Stimulated activated CD8-positive, alpha-beta memory T cell treated with anti-CD3 and anti-CD28 coated beads, Interleukin-12 subunit alpha, Interleukin-12 subunit beta, amount 100 ng/mL, for 1 hour (primary cell): ENCODE results near the gene LCLAT1.
"Not testable (repeated sequence)": the region's sequence is repeated elsewhere in the genome, so short reads cannot be mapped to it uniquely, and the experiment has no call there.

ENCODE experiments used
- DNase-seq: peaks from one replicate; pipeline ENCODE4 v3.0.0-alpha.2; 2020; ENCODE audit warnings: low read depth

LCLAT1 gene

DNA sequence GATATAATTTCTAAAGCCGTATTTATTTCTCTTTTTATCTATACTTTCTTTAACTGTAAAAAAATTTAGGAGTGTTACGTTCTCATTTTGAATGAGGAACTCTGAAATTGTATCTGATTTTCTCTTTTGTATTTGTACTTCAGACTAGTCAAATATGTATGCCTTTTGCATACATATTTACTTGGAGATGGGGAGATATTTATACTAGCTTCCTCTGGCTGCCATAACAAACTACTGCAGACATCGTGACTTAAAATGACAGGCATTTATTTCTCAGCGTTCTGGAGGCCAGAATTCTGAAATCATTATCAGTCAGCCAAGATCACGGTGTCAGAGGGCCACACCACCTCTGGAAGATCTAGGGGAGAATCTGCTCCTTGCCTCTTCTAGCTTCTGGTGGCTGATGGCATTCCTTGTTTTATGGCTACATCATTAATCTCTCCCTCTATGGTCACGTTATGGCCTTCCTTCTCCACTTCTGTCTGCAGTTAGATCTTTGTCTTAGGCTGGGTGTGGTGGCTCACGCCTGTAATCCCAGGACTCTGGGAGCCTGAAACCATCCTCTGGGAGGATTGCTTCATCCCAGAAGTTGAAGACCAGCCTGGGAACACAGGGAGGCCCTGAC is 8.2 kb downstream of the LCLAT1 start:
- no peak for DNase-seq

DNA sequence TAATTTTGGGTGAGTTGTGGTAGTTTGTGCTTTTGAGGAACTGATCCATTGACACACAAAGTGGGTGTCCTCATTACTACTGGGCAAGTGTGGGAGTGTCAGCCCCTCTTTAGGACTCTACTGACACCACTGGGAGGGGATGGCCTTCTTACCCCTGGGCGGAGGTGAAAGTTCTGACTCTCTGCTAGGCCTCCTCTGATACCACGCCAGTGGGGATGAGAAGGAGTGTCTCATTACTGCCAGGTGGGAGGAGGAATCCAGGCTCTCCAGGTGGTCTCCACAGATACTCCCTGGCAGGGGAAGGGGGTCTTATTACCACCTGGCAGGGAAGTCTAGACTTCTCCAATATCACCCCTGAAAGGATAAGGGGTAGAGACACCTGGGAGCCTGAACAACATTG is 9.1 kb downstream of the LCLAT1 start:
- no peak for DNase-seq

DNA sequence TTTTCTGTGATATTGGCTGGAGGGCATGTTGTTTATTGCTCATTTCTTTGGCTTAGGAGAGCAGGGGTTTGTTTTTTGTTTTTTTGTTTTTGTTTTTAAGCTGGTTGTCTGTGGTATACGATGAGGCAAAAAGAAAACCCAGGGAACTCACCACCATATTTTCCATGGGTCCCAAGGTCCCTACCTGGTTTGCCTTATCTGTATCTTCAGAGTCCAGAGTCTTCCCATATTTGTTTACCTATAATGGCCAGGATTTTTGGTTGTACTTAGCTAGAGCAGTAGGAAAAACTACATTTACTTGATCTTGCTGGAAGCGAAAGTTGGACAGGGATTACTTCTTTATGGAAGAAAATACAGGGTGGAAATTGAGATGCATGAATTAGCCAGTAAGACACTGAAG is 9.5 kb downstream of the LCLAT1 start:
- no peak for DNase-seq

DNA sequence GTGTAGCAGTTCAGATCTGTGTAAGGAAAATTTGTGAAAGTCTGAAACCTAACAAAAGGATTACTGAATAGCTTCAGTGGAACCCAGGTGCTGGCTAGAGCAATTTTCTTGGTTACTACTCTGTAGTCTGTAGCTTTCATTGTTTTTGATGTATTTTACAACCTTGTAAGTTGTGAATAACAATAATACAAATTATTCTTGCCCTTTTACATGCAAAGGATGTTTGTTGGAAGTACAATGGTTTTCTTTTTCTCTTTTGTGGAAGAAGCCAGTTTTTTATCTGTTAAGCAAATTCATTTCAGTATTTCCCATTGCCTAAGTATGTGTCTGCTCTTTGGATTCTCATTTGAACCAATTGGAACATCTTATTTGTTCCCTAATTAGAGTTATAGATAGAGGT is 10.2 kb downstream of the LCLAT1 start:
- DNase-seq = no peak

DNA sequence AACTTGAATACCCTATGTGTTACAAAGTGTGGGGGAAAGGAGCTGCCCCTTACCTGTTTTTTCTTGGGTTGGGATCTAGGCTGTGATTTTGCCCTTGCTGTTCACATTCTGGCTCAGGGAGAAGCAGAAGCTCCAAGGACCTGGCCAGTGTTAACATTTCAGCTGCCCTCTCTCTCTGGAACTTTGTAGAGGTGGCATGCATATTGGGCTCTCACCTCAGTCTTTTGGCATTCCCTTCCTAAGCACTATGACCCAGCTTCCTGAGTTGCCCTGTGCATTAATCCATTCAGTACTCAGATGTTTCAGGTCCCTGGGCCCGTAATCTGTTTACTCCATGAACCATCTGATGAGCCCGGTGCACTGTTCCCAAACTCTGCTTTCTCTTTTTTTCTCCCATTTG is 12.1 kb downstream of the LCLAT1 start:
- no peak for DNase-seq

DNA sequence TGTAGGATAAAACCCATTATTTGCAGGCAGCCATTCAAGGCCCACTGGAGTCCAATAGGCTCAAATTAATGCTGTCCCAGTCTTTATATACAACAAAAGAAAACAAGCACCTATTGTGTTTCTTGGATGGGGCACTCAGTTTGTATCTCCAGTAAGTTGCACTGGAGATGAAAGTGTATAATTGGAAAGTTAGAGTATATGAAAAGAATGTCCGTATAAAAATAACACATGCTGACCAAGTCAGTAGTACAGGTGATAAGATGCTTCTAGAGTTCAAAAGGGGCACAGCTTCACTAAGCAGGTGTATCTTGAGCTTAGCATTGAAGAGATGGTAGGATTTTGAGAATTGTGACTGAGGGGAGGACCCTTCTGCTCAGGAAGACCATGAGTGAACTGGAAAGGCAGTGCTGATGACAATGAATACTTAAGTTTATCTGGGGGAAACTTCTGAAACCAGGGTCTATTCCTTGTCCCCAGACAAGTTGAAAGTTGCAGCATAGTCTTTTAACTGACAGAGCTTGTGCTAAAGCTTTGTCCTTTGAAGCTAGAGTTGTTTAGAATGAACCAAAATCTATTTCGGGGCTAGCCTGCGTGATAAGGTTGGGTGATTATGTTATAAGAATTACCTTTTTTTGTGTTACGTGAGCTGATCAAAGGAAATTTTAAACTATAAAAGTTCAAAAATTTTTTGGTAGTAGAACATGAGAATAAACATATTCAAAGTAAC is 15.2 kb downstream of the LCLAT1 start:
- DNase-seq = no peak

DNA sequence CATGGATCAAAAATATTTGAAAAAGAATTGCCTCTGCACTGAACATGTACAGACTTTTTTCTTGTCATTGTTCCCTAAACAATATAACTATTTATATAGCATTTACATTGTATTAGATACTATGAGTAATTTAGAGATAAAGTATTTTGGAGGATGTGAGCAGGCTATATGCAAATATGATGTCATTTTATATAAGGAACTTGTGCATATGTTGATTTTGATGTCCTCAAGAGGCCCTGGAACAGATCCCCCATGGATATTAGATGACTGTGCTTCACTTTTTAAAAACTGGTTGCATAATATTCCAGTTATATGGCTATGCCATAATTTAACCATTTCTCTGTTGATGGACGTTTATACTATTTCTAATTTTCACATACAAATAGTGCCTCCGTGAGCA is 16.5 kb downstream of the LCLAT1 start:
- DNase-seq = no peak

DNA sequence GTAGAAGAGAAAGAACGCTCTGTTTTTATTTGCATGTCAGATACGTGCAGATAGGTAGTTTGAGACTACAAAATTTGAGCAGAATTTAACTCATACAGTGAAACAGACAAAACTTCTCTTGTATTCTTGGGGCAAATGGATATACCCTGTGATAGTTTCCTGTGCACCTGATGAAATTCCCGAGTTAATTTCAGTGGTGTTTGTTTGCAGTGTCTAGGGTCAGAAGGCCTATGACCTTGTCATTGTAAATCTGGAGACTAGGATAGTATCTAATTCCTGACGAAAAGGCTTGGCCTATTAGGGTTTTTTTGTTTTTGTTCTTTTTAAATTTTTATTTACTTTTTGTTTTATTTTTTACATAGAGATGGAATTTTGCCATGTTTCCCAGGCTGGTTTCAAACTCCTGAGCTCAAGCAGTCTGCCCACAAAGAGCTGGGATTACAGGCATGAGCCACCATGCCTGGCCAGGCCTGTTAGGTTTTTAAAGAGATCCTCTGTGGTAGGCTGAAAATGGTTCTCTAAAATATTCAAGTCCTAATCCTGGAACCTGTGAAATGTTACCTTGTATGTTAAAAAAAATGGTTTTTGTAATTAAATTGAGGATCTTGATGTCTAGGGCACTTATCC is 17.6 kb downstream of the LCLAT1 start:
- no peak for DNase-seq

DNA sequence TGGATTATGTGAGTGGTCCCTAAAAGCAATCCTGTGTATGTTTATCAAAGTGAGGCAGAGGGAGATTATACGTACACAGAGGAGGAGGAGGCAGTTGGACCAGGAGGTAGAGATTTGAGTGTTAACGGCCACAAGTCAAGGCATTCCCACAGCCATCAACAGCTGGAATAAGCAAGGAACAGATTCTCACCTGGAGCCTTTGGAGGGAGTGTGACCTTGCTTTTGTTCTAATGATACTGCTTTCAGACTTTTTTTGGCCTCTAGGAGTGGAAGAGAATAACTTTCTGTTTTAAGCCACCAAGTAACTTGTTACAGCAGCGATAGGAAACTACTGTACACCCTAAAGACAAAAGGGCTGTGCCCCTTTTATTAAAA is 18.1 kb downstream of the LCLAT1 start:
- no peak for DNase-seq

DNA sequence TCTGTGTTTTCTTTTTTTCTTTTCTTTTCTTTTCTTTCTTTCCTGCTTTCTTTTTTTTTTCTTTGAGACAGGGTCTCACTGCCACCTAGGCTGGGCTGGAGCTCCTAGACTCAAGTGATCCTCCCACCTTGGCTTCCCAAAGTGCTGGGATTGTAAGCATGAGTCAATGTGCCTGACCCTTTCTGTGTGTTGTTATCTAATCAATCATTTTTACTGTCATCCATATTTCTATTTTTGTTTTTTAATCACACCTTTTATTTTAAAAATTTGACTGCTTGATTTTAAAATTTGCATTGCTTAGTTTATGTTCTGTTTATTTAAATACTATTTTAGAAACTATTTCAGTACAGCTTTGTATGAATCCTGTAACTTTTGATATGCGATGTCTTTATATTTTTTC is 19.2 kb downstream of the LCLAT1 start:
- DNase-seq = no peak

DNA sequence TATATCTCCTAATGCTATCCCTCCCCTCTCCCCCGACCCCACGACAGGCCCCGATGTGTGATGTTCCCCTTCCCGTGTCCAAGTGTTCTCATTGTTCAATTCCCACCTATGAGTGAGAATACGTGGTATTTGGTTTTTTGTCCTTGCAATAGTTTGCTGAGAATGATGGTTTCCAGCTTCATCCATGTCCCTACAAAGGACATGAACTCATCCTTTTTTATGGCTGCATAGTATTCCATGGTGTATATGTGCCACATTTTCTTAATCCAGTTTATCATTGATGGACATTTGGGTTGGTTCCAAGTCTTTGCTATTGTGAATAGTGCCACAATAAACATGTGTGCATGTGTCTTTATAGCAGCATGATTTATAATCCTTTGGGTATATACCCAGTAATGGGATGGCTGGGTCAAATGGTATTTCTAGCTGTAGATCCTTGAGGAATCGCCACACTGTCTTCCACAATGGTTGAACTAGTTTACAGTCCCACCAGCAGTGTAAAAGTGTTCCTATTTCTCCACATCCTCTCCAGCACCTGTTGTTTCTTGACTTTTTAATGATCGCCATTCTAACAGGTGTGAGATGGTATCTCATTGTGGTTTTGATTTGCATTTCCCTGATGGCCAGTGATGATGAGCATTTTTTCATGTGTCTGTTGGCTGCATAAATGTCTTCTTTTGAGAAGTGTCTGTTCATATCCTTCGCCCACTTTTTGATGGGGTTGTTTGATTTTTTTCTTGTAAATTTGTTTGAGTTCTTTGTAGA is 20.2 kb downstream of the LCLAT1 start:
- not testable (repeated sequence) for DNase-seq

DNA sequence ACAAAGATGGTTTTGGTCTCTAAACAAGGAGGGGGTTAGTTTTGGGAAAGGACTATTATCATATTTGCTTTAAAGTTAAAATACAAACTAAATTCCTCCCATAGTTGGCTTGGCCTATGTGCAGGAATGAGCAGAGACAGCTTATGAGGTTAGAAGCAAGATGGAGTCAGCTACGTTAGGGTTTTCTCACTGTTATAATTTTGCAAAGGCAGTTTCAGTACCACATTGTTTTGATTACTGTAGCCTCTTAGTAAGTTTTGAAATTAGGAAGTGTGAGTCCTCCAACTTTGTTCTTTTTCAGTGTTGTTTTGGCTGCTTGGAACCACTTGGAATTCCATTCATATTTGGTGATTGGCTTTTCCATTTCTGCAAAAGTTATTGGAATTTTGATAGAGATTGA is 23.4 kb downstream of the LCLAT1 start:
- DNase-seq = no peak

DNA sequence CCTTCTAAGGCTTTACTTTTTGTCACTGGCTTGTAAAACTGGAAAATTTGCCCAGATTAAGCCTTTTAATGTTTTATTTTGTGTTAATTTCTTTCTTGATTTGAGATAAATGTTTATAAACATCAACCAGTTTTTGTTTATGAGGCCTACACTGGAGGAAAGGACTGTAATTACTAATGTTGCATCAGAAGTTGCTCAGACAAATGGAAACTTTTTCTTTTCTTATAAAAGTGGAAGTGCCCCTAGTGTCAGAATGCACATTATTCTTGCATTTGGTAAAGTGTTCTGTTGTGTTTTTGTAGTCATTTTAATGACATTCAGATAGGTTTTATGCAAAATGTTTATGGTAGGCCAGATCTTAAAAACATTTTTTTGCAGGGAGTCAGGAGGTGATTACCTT is 25.3 kb downstream of the LCLAT1 start:
- no peak for DNase-seq

DNA sequence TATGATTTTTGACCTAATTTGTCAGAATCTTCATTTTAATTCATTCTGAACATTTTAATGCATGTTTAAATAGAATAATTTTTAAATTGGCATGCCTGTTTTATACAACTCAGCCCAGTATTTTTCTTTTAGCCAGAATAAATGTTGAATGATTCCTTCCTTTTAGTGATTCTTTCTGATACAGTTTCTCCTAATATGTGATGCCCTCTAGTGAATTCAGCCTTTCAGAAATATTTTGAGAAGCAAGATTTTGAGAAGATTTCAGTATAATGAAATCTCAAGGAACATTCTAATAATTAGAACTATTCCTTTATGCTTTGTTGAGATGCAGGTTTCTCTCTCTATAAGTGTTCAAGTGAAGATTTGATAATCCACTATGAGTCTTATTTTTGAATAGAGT is 28.5 kb downstream of the LCLAT1 start:
- no peak for DNase-seq

DNA sequence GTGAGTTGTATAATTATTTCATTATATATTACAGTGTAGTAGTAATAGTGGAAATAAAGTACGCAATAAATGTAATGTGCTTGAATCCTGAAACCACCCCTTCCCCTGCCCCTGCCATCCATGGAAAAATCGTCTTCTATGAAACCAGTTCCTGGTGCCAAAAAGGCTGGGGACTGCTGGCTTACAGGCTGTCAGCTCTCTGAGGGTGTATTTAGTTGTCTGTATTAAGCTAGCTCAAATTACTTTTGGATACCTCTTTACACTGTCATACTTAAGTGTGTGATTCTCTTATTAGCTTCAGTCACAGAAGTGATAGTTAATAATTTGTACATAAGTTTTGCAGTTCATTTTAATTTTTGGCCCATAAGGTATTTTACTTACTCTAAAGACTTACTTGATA is 29.6 kb downstream of the LCLAT1 start:
- no peak for DNase-seq

DNA sequence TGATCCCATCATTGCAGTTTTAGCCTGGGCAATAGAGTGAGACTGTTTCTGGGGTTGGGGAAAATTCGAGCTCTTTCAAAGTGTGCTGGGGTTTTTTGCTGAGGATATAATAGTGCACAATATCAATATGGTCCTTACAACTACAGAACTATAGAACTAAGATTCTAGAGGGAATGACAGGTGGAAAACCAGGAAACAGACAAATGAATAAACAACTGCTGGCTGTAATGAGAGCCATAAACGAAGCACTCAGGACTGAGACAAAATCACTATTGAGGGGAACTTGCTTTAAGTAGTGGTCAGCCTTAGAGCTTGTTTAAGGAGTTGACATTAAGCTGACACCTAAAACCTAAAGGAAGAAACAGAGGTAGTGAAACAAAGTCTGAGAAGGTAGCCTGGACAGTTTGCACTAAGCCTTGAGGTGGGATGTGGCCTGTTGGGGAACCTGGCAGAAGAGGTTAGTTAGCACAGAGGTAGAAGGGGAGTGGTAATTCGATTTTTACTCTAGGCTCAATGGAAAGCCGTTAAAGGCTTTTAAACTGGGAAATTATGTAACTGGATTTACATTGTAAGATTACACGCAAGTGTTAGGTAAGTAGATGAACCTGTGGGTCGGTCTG is 33.8 kb downstream of the LCLAT1 start:
- DNase-seq = no peak

DNA sequence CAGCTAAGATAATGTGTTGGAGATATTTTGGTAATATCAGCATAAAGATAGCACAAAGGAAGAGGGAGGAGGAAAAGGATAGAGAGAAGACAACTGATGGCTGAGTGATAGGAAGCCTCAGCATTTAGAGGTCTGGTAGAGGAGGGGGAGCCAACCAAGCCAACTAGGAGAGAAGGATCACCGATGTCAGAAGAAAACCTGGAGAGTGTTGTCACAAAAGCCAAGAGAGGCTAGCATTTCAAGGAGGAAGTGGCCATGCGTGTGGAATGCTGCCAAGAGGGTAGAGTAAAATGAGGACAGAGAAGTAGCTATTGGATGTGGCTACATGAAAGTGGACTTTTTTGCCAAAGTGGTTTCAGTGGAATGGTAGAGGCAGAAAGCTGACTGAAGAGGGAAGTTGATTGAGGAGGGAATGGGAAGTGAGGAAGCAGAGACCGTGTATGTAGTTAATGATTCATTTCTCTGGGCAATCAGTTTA is 34.3 kb downstream of the LCLAT1 start:
- no peak for DNase-seq

DNA sequence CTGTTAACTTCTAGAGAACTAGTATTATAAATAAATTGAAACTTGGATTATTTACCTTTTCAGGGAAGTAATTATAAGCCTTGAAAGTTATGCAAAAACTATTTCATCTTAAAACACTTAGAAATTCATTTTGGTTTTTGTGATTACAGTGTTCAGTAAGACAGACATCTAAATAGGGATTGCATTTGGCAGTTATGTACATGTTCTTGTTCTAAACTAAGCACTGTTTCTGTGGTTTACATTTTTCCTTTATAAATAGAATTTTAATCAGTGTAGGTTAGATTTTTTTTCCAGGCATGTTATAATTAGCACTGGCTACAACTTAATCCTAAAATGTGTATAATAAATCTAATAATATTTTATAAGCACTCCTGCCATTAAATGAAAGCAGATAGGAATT is 35.0 kb downstream of the LCLAT1 start:
- DNase-seq = no peak

DNA sequence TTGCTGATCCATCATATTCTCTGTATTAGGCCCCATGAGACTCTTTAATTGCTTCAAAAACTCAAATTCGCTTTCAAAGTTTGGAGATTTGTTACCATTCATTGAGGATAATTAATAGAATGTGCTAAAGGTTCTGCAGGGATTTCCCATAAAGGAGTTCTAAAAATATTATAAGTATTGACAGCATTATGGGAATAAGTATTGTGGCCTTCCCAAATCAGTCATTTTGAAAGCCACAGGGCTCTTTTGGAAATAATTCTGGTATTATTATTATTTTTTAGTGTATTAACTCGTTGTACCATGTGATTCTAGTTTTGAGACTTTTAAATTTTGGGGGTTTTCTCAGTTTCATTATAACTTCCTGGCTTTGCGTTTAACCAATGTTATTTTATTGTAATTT is 37.1 kb downstream of the LCLAT1 start:
- DNase-seq = no peak

DNA sequence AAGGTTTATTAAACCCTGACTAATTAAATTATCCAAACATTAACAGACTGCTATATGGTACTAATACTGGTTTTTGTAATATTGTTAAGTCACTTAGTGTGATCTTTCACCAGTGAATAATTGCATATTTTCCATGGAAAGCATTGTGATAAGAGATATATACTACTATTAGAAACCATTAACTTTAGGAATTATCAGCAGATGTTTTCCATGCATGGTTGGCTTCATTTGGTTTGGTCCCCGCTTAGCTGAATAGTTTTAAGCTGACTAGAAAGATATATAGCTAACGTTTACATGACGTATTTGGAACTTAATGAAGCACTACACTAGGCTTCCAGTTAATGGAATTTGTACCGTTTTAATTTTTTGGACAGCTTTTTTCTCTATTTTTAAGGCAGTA is 37.9 kb downstream of the LCLAT1 start:
- no peak for DNase-seq

DNA sequence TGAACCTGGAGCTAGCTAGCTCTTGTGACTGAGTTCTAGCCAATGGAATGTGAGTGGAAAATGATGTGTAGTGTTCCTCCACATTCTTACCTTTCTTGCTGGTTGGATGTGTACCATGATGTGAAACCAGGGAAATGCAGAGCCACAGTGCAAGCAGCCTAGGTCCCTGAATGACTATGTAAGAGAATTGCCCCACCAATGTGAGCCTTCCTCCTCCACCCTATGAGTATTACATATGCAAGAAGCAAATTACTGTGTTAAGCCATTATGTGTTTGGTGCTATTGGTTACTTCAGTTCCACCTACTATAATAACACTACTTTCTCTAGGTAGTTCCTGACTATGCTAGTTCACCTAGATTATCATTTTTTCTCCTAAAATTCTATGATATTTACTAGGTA is 39.6 kb downstream of the LCLAT1 start:
- no peak for DNase-seq

DNA sequence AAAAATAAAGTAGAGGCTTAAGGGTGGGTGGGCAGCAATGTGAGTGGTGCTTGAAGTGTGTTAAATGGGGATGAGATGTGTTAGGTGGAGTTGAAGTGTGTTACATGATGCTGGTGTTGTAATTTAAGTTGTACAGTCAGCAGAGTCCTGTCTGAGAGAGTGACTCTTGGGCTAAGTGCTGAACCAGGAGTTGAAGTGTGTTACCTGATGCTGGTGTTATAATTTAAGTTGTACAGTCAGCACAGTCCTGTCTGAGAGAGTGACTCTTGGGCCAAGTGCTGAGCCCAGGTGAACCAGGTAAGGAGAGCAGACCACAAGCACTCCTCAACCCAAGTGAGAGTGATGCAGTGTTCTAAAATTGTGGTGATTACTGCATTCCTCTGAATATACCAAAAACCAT is 40.6 kb downstream of the LCLAT1 start:
- no peak for DNase-seq
